K562 (cell line): Measurements from ENCODE around the gene RAB40B. TPM values are rescaled to one million over a fixed set of nuclear protein-coding genes. Genes with fewer than 3 reads are reported as not detected.

ENCODE experiments used
- ASH1L ChIP-seq: fragments of 450-650 bp; IDR thresholded peaks from 2 replicates; pipeline ENCODE4 v1.6.1; 2018; ENCODE audit warnings: borderline replicate concordance, mild to moderate bottlenecking, low read depth; ENCODE audit not compliant: partially characterized antibody
- BHLHE40 ChIP-seq: IDR thresholded peaks from 2 replicates; pipeline ENCODE4 v1.6.1; 2011; ENCODE audit warnings: low read length, improper control_type of control experiment
- CBX2 ChIP-seq: fragments of 200-600 bp; sonication (generic); IDR thresholded peaks from one replicate; pipeline ENCODE4 v1.6.1; 2012; ENCODE audit warnings: mild to moderate bottlenecking, low read length, inconsistent platforms; ENCODE audit not compliant: insufficient read depth, poor library complexity, severe bottlenecking
- CREB1 ChIP-seq, 2 experiments: sonication (generic) in 1 of 2; formaldehyde crosslinking in 1 of 2; IDR thresholded peaks; 2 replicates each; pipeline versions ENCODE4 v1.6.1 to v1.8.0; 2012 to 2022; ENCODE audit warnings: inconsistent platforms in 1 of 2, mild to moderate bottlenecking in 1 of 2, missing genetic modification reagents in 1 of 2, moderate library complexity in 1 of 2
- CTBP1 ChIP-seq: fragments of 450-650 bp; IDR thresholded peaks from 2 replicates; pipeline ENCODE4 v1.6.1; 2016; ENCODE audit warnings: borderline replicate concordance
- DMBX1 ChIP-seq: fragments of 250-450 bp; sonication (Bioruptor Pico); IDR thresholded peaks from 2 replicates; pipeline ENCODE4 v1.8.0; 2022; ENCODE audit warnings: inconsistent platforms, mild to moderate bottlenecking, moderate library complexity, borderline replicate concordance
- EP300 ChIP-seq: IDR thresholded peaks from 2 replicates; pipeline ENCODE4 v1.6.1; 2012; ENCODE audit warnings: low read length, improper control_type of control experiment
- FOXJ3 ChIP-seq: sonication (generic); formaldehyde crosslinking; IDR thresholded peaks from 2 replicates; pipeline ENCODE4 v1.4.0; 2020; ENCODE audit warnings: mild to moderate bottlenecking, missing genetic modification reagents
- HNRNPUL1 ChIP-seq: fragments of 200-400 bp; formaldehyde crosslinking; IDR thresholded peaks from 2 replicates; pipeline ENCODE4 v1.6.1; 2017; ENCODE audit warnings: low read length
- MAZ ChIP-seq, 2 experiments: fragments of 450-650 bp in 1 of 2; sonication (generic) in 1 of 2; formaldehyde crosslinking; IDR thresholded peaks in 1 of 2; conservative IDR thresholded peaks in 1 of 2; 2 replicates each; pipeline versions ENCODE4 v1.4.0 to v1.5.0; 2020; ENCODE audit warnings: mild to moderate bottlenecking in 1 of 2, missing genetic modification reagents in 1 of 2
- MXI1 ChIP-seq: IDR thresholded peaks from 2 replicates; pipeline ENCODE4 v1.6.1; 2011; ENCODE audit warnings: low read depth, mild to moderate bottlenecking, improper control_type of control experiment, low read length
- NONO ChIP-seq, 2 experiments: fragments of 200-400 bp in 1 of 2; fragments of 450-650 bp in 1 of 2; formaldehyde crosslinking in 1 of 2; IDR thresholded peaks; 2 replicates each; pipeline ENCODE4 v1.6.1; 2017; ENCODE audit warnings: low read depth in 2 of 2, mild to moderate bottlenecking in 2 of 2, moderate library complexity in 2 of 2, low read length in 1 of 2
- RBM17 ChIP-seq: fragments of 200-400 bp; formaldehyde crosslinking; IDR thresholded peaks from 2 replicates; pipeline ENCODE4 v1.6.1; 2017; ENCODE audit warnings: low read depth, mild to moderate bottlenecking, low read length, borderline replicate concordance
- RHOXF2B ChIP-seq: fragments of 250-450 bp; sonication (Bioruptor Pico); conservative IDR thresholded peaks from 2 replicates; pipeline ENCODE4 v1.5.1; 2021
- SETDB1 ChIP-seq: IDR thresholded peaks from one replicate; pipeline ENCODE4 v1.6.1; 2012; ENCODE audit warnings: low read length, control low read depth, inconsistent platforms
- SLC30A9 ChIP-seq: fragments of 250-450 bp; sonication (Bioruptor Pico); IDR thresholded peaks from 2 replicates; pipeline ENCODE4 v1.8.0; 2022; ENCODE audit warnings: mild to moderate bottlenecking, moderate library complexity
- SRSF7 ChIP-seq: fragments of 200-400 bp; formaldehyde crosslinking; optimal IDR thresholded peaks from 2 replicates; pipeline ENCODE3; 2017; ENCODE audit warnings: mild to moderate bottlenecking, low read depth, low read length
- STAT5B ChIP-seq: fragments of 250-450 bp; sonication (Bioruptor Pico); IDR thresholded peaks from 2 replicates; pipeline ENCODE4 v1.8.0; 2021; ENCODE audit warnings: mild to moderate bottlenecking, inconsistent platforms
- TCF7 ChIP-seq: sonication (generic); IDR thresholded peaks from 2 replicates; pipeline ENCODE4 v1.6.1; 2016; ENCODE audit warnings: antibody characterized with exemption, borderline replicate concordance
- TFAM ChIP-seq: fragments of 250-450 bp; sonication (Bioruptor Pico); conservative IDR thresholded peaks from 2 replicates; pipeline ENCODE4 v1.5.0; 2021; ENCODE audit warnings: mild to moderate bottlenecking, moderate library complexity
- ZNF507 ChIP-seq: conservative IDR thresholded peaks from 2 replicates; pipeline ENCODE4 v1.6.1; 2017; ENCODE audit warnings: missing genetic modification characterization, missing compliant biosample characterization
- ZNF695 ChIP-seq: fragments of 450-650 bp; formaldehyde crosslinking; IDR thresholded peaks from 2 replicates; pipeline ENCODE4 v1.4.0; 2020; ENCODE audit warnings: mild to moderate bottlenecking, moderate library complexity
- polyA plus RNA-seq, 8 experiments: library from polyadenylated mRNA; depleted of rRNA in 4 of 8; stranded (reverse) in 5 of 8; unstranded in 3 of 8; fragments of >200 nt; fragmentation: Nextera tagmentation in 2 of 8; fragmentation: Illumina TruSeq in 1 of 8; extraction: Ambion mirVana in 2 of 8; extraction: Trizol in 1 of 8; gene quantifications; 2 replicates each; pipeline versions ENCODE4 v1.2.1 to v1.2.3, GENCODE V29; 2011 to 2014; ENCODE audit warnings: inconsistent platforms in 1 of 8, missing spikeins in 1 of 8
- total RNA-seq, 7 experiments: library from RNA; depleted of rRNA in 6 of 7; stranded (reverse); fragments of >200 nt in 6 of 7; fragmentation: Illumina TruSeq in 2 of 7; extraction: Trizol in 2 of 7; gene quantifications; 2 replicates each; pipeline versions ENCODE4 v1.2.1 to v1.2.3, GENCODE V29; 2011 to 2021; ENCODE audit warnings: low replicate concordance in 1 of 7
- TF ChIP-seq, protein P1 (sequence below), 2 experiments: IDR thresholded peaks; 2 replicates each; pipeline ENCODE4 v1.6.1; 2012; ENCODE audit warnings: improper control_type of control experiment in 2 of 2, low read depth in 2 of 2, low read length in 2 of 2, borderline replicate concordance in 1 of 2
- TF ChIP-seq, protein P2 (sequence below): fragments of 250-450 bp; sonication (Bioruptor Pico); IDR thresholded peaks from 2 replicates; pipeline ENCODE4 v1.4.0; 2020
- TF ChIP-seq, protein P3 (sequence below): sonication (generic); formaldehyde crosslinking; IDR thresholded peaks from 2 replicates; pipeline ENCODE4 v1.9.0; 2022; ENCODE audit warnings: mild to moderate bottlenecking, missing genetic modification reagents

The RAB40B gene
- total and polyA plus RNA-seq, 9 of the 15 experiments (the other 6 are each of a cell fraction or from before 2014, with no cell fraction given), result 0.13 to 4.6 (median 1.4) TPM

DNA sequence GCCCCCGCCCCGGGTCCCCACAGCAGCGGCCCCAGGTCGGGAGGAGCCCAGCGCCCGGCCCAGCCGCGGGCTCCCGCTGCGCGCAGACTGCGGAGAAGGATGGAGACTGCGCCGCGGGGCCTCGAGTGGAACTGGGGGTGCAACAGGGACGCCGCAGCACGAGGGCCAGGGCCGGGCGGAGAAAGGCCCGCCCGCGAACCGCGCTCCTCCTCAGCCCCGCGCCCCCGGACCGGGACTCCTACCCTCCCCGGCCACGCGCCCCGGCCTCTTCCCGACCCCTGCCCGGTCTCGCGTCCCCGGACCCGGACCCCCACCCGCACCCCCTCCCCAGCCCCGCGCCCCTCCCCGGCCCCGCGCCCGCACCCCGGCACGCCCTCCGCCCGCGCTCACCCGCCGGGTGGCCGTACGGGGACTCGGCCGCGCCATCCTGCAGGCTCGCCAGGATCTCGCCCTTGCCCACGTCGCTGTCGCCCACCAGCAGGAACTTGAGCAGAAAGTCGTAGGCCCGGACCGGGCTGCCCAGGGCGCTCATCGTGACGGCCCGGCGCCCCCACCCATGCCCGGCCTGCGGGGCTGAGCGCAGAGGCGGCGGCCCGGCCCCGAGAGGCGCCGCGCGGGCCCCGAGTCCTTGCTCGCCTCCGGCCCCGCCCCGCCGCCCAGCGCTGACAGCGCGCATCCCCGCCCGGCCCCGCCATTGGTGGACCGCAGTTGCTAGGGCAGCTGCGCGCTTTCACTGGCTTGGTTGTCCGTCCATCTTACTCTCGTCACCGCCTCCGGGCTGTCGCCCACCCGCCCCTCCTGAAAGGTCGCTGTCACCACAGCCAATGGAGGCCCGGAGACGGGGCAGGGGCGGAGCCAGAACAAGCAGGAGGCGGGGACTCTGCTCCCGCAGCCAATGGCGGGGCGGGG is at the start of gene RAB40B (continued):
- TF ChIP-seq ZNF507 (tag) (no peak), CBX2 (no peak), BHLHE40 (no peak), CTBP1 (peak; percentile 30; the same call in 1 of the 2 replicates), RBM17 (no peak), STAT5B (CRISPR knock-in tag) (no peak), HNRNPUL1 (no peak), SRSF7 (no peak), ZNF695 (CRISPR knock-in tag) (no peak), NONO (IDR thresholded peaks at IDR 0.05; ENCODE audit: low read depth in 2 of 2, low read length in 1 of 2) (0 out of 4 replicates have a peak, but pooled peaks of 1 of the 2 experiments have one; percentile 39), DMBX1 (CRISPR knock-in tag) (no peak), TCF7 (no peak), EP300 (no peak), FOXJ3 (no peak), TFAM (no peak), SETDB1 (no peak), ASH1L (peak; percentile 86), SLC30A9 (CRISPR knock-in tag) (no peak), MXI1 (peak; percentile 50; the same call in 1 of the 2 replicates), MAZ (CRISPR knock-in tag; conservative IDR thresholded peaks at IDR 0.05 in 1 of 2, IDR thresholded peaks at IDR 0.05 in 1 of 2) (peak; percentile 44 to 67; a peak in 2 of 4 replicates), RHOXF2B (no peak), CREB1 (IDR thresholded peaks at IDR 0.05) (peak; percentile 81), CREB1 (CRISPR knock-in tag; IDR thresholded peaks at IDR 0.05) (peak; percentile 86)
- TF ChIP-seq, protein P1, sequence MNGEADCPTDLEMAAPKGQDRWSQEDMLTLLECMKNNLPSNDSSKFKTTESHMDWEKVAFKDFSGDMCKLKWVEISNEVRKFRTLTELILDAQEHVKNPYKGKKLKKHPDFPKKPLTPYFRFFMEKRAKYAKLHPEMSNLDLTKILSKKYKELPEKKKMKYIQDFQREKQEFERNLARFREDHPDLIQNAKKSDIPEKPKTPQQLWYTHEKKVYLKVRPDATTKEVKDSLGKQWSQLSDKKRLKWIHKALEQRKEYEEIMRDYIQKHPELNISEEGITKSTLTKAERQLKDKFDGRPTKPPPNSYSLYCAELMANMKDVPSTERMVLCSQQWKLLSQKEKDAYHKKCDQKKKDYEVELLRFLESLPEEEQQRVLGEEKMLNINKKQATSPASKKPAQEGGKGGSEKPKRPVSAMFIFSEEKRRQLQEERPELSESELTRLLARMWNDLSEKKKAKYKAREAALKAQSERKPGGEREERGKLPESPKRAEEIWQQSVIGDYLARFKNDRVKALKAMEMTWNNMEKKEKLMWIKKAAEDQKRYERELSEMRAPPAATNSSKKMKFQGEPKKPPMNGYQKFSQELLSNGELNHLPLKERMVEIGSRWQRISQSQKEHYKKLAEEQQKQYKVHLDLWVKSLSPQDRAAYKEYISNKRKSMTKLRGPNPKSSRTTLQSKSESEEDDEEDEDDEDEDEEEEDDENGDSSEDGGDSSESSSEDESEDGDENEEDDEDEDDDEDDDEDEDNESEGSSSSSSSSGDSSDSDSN (IDR thresholded peaks at IDR 0.05; ENCODE audit: borderline replicate concordance in 1 of 2, low read depth in 2 of 2, low read length in 2 of 2), result no peak
- TF ChIP-seq, protein P2, sequence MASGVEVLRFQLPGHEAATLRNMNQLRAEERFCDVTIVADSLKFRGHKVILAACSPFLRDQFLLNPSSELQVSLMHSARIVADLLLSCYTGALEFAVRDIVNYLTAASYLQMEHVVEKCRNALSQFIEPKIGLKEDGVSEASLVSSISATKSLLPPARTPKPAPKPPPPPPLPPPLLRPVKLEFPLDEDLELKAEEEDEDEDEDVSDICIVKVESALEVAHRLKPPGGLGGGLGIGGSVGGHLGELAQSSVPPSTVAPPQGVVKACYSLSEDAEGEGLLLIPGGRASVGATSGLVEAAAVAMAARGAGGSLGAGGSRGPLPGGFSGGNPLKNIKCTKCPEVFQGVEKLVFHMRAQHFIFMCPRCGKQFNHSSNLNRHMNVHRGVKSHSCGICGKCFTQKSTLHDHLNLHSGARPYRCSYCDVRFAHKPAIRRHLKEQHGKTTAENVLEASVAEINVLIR (CRISPR knock-in tag), result peak; percentile 44; the same call in 1 of the 2 replicates
- TF ChIP-seq, protein P3, sequence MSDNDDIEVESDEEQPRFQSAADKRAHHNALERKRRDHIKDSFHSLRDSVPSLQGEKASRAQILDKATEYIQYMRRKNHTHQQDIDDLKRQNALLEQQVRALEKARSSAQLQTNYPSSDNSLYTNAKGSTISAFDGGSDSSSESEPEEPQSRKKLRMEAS (CRISPR knock-in tag), result peak; percentile 52; the same call in 1 of the 2 replicates
